ENCODE results near the gene SH3GL2.

DNA sequence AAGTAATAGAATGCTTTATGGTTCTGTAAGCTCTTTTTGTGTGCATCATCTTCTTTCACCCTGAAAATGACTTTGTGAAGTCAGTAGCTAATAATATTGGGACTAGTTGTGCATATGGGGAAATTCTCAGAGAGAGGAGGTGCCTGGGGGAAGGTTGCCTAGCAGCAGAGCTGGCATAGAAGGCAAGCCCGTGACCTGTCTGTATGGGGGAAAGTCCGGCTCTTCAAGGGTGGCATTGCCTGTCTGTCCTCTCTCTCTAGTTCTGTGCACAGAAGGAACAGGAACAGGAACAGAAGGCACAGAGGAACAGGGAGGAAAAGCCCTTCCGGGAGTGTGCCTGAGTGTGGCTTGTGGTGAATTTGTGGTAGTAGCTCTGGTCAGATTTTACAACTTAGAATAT, 33.1 kb downstream of the SH3GL2 start:
- TF ChIP-seq, protein P1, sequence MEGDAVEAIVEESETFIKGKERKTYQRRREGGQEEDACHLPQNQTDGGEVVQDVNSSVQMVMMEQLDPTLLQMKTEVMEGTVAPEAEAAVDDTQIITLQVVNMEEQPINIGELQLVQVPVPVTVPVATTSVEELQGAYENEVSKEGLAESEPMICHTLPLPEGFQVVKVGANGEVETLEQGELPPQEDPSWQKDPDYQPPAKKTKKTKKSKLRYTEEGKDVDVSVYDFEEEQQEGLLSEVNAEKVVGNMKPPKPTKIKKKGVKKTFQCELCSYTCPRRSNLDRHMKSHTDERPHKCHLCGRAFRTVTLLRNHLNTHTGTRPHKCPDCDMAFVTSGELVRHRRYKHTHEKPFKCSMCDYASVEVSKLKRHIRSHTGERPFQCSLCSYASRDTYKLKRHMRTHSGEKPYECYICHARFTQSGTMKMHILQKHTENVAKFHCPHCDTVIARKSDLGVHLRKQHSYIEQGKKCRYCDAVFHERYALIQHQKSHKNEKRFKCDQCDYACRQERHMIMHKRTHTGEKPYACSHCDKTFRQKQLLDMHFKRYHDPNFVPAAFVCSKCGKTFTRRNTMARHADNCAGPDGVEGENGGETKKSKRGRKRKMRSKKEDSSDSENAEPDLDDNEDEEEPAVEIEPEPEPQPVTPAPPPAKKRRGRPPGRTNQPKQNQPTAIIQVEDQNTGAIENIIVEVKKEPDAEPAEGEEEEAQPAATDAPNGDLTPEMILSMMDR (IDR thresholded peaks at IDR 0.05) = no peak
- no peak for TF ChIP-seq EZH2 (IDR thresholded peaks at IDR 0.05; ENCODE audit: borderline replicate concordance, insufficient read depth, low read depth, low read length, poor library complexity, severe bottlenecking)
